SKM-1 (cell line): Measurements from ENCODE around the gene ASPSCR1.
"Not testable (repeated sequence)": the region's sequence is repeated elsewhere in the genome, so short reads cannot be mapped to it uniquely, and the experiment has no call there.

Source experiments
- DNase-seq: peaks from one replicate; lab custom pipeline; 2025; ENCODE audit not compliant: unreplicated experiment; lab: John Stamatoyannopoulos, UW

Gene ASPSCR1

DNA sequence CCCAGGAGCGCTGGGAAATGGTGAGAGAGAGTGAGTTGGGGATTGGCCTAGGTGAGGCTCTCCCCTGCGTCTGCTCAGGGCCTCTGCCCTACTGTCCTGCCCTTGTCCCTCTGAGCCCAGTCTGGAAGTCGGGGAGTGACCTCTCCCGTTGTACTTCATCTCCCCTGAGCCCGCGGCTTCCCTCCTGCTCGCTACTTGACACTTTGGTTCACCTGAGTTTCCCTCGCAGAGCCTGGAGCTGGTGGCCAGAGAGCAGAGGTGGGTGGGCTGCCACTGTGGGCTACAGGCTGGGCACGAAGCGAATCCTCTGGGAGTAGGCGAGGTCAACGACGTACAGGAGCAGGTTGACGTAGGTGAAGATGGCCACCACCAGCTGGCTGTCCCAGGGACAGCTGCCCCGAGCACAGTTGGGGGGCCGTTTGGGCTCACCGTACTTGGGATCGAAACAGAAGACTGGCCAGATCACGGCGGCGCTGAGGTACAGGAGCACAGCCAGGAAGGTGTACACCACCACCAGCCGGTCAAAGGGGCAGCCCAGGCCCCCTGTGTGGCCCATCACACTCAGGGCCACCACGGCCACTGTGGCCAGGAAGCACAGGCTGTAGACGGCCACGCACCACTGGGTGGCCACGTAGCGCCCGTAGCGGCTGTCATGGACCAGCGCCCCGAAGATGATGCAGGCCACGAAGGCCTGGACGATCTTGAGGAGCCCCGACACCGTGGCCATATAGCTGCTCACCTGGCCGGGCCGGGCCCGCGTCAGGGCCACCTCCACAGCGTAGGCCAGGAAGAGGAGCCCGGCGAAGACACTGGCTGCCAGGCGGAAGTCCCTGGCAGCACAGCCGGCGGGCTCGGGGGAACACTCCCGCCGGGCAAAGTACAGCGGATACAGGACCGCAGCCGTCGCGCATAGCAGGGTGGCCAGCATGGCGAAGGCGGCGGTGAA is 36.6 kb upstream of the ASPSCR1 start:
- no peak for DNase-seq

DNA sequence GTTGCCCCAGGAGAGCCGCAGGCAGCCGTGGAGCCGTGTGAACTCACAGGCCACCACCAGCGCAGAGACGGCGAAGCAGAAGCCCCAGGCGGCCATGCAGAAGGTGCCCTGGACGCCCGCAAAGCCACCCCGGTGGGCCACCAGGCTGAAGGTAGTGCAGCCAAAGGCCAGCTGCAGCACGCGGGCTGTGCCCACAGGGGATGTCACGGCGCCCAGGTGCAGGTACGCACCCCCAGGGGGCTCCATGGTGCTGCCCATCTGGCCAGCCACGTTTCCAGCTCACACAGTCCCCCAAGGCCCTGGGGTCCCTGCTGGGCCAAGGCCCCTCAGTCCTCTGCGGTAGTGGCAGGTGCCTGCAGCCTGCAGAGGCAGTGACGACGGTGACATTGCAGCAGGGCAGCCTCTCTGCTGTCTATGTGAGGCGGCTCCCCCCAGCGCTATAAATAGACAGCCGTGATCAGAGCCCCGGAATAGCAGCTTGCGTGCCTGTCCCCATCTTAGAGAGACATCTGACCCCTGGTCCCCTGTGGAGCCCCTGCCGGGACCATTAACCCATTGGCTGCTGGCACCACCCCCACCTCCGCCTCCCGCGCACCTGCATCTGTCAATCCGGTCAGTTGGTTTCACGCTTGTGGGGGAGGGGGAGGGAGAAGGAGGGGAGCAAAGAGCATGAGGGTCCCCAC is 35.8 kb upstream of the ASPSCR1 start:
- DNase-seq, result no peak

DNA sequence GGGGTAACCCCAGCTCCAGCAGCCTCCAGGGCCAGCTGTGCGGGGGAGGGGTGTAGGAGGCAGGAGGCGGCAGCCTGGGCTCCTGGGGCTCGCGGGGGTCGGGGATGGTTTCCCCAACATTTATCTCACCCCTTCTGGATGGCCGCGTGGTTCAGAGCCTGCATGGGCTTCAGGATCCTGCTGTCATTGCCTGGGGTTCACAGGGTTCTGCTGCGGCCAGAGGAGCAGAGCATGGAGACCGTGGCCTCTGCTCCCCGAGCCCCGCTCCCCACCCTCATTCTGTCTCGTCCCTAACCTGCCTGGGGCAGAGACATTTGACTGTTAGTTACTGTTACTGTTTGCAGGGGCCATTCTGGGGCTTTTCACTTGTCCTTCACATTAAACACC is 35.3 kb upstream of the ASPSCR1 start:
- DNase-seq, result no peak

DNA sequence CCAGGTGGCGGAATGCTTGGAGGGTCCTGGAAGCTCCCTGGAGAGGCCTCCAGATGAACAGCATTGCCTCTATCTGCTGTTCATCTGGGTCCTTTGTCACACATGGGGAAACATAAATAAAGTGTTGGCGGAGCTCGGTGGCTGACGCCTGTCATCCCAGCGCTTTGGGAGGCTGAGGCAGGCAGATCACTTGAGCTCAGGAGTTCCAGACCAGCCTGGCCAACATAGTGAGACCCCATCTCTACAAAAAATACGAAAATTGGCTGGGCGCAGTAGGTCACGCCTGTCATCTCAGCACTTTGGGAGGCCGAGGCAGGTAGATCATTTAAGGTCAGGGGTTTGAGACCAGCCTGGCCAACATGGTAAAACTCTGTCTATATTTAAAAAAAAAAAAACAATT is 32.6 kb upstream of the ASPSCR1 start:
- no peak for DNase-seq

DNA sequence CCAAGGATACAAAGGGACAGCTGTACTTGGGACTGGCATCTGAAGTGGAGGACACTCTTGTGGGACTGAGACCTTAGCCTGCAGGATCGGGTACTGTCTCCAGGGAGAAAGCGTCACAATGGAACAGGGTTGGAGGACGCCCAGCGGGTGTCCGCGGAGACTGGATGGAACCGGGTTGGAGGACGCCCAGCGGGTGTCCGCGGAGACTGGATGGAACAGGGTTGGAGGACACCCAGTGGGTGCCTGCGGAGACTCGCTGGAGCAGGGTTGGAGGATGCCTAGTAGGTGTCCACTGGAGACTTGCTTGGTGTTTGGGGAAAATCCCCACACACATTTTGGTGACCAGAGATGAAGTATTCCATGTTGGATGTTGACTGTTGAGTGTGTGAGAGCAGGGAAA is 30.2 kb upstream of the ASPSCR1 start, which contains the start of gene MYADML2:
Gene MYADML2 (minus strand): TSS at position 45 of the 400 bp plus-strand sequence. CDS start 5,492 bp downstream, outside the sequence.
- DNase-seq, result no peak

DNA sequence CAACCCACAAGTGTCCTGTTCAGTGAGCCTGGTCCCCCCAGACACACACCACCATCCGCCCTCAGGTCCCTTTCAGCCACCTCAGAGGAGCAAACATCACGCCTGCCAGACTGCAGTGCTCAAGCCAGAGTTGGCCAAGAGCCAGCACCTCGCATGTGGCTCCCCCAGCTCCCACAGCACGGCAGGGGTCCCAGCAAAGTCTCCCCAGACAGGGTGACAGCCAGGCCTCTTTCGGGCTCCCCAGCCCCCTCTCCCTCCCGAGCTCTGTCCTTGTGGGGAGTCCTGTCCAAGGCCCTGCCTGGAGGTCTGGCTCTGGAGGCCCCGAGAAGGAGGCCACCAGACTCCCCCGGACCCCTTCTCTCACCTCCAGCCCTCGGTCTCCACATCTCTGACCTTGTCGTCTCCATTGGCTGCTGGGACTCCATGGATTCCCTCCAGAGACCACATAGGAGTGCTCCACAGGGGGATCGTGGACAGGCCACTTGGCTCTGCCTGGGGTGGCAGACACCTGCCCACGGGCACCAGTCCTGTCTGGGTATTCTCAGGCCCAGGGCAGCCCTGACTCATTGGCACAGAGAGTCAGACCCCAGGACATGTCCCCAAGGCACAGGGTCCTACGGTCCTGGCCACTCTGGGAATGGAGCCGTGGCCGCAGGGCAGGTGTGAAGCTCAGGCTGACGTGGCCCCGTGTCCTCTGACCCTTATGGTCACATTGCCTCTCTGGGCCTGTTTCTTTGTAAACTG is 28.6 kb upstream of the ASPSCR1 start:
- DNase-seq, result no peak

DNA sequence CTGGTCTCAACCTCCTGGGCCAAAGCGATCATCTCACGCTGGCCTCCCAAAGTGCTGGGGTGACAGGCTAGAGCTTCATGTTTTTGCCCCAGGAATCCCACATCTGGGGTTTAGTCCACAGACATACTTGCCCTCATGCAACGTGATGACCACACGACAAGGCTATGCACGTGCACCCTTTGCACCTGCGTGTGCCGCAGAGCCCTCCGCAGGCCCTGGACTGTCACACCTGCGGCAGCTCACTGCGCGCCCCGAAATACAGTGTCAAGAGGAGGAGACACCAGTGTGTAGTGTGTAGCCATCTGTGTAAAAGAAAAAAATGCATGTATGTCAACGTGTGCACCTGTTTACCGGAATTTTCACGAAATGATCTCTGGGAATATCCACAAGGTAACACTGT is 26.9 kb upstream of the ASPSCR1 start:
- DNase-seq, result no peak

DNA sequence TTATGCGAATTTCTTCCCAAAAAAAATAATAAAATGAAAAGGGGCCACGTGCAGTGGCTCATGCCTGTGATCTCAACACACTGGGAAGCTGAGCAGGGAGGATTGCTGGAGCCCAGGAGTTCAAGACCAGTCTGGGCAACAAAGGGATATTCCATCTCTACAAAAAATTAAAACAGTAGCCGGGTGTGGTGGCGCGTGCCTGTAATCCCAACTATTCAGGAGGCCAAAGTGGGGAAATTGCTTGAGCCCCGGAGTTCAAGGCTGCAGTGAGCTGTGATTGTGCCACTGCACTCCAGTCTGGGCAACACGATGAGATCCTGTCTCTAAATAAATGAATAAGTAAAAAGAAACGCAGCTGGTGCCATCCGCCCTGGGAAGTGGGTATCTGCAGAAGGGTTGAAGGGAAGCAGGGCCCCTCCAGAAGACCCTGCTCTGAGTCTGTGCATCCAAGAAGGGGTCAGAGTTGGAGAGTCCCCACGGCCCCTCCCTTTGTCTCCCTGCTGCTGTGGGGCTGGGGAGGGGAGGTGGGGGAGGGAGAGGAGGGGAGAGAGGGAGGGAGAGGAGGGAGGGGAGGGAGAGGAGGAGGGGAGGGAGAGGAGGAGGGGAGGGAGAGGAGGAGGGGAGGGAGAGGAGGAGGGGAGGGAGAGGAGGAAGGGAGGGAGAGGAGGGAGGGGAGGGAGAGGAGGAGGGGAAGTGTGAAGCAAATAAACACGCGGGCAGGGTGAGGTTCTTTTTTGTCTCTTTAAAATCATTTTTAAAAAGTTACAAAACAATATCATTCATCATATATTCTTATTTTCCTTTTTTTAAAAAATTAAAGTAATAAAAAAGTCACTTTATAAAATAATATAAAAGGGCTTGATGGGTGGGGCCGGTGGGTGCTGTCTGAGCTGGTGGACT is 25.4 kb upstream of the ASPSCR1 start:
- DNase-seq, result no peak

DNA sequence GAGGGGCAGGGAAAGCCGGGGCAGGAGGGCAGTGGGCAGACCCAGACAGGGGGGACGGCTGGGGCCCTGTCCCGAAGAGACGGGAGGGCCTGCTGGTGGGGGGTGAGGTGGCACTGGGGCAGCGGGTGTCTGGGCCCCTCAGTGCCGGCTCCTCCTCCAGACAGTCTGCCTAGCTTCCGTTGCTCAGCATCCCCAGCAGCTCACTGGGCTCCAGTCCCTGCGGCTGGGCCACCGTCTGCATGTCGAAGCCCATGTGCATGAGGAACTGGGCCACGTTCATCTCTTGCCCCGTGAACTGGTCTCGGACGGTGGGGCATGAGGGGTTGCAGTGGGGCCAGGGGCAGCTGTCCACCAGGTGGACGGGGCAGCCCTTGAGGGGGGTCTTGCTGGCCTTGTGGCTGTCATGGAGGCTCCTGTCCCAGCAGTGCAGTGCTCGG is 24.6 kb upstream of the ASPSCR1 start:
- no peak for DNase-seq

DNA sequence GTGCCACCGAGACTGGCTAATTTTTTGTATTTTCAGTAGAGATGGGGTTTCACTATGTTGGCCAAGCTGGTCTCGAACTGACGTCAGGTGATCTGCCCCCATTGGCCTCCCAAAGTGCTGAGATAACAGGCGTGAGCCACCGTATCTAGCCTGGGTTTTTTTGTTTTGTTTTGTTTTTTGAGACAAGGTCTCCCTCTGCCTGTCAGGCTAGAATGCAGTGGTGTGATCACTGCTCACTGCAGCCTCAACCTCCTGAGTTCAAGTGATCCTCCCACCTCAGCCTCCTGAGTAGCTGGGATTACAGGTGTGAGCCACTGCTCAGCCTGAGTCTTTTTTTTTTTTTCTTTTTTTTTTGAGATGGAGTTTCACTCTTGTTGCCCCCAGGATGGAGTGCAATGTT is 24.0 kb upstream of the ASPSCR1 start:
- DNase-seq, result not testable (repeated sequence)

DNA sequence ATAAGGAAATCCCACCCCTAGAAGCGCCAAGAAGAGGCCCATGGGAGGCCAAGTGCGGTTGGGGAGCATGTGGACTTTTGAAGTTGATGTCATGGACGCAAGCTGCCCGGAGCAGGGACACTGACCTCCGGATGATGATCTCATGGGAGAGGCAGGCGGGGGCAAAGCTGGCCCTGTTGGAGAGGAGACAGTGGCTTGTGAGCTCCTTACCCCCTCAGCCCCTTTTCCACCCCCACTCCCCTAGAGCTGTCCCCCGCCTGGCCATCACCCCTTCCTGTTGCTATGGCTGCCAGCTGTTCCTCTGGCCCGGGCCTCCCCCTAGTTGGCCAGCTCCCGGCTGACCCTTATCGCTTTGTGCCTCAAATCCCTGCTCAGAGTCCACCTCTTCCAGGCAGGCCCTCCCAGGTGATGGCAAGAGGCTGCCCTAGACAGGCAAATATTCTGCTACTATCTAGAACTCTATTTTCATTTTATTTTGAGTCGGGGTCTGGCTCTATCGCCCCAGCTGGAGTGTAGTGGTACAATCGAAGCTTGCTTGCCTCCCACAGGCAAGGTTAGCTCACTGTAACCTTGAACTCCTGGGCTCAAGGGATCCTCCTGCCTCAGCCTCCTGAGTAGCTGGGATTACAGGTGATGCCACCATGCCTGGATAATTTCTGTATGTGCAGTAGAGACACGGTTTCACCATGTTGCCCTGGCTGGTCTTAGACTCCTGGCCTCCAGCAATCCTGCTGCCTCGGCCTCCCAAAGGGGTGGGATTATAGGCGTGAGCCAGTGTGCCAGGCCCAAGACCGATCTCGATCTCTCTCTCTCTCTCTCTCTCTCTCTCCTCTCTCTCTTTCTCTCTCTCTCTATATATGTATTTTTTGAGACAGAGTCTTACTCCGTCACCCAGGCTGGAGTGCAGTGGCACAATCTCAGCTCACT is 23.0 kb upstream of the ASPSCR1 start:
- DNase-seq, result no peak

DNA sequence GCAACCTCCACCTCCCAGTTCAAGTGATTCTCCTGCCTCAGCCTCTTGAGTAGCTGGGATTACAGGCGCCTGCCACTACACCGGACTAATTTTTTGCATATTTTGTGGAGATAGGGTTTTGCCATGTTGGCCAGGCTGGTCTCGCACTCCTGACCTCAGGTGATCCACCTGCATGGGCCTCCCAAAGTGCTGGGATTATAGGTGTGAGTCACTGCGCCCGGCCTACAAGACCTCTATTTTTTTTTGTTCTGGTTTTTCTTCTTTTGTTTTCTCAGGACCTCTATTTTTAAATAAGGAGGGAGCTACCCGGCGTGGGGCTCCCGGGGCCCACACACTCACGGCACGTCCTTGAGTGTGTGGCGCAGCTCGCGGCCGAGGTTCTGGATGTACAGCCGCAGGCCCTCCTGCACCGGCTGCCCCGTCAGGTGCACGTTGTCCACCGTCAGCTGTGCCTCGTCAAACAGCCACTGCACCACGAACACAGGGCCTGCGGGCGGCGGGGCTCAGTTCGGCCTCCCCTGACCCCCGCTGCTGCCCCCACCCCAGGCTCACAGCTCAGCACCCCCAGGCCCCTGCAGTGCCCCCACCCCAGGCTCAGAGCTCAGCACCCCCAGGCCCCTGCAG is 22.3 kb upstream of the ASPSCR1 start:
- no peak for DNase-seq

DNA sequence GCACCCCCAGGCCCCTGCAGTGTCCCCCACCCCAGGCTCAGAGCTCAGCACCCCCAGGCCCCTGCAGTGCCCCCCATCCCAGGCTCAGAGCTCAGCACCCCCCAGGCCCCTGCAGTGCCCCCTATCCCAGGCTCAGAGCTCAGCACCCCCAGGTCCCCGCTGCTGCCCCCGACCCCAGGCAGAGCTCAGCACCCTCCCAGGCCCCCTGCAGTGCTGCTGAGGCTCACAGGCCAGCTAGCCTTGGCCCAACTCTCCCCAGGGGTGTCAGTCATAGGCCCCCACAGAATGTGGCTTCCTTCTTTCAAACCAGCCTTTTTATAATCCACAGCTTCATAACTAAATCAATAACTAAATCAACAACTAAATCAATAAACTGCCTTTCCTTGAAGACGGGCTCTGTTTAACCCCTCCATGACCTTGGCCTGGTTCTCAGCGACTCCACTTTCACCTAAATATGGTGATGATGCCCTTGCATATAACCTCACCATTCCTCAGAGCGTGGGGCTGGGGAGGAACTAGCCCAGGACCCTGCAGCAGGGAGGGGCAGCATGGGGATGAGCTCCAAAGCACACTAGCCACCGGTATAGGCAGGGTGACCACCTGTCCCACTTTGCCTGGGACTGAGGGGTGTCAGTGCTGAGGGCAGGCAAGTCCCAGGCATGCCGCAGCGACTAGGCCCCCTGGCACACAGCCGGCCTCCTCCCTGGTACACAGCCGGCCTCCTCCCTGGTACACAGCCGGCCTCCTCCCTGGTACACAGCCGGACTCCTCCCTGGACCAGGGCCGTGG is 21.5 kb upstream of the ASPSCR1 start:
- no peak for DNase-seq

DNA sequence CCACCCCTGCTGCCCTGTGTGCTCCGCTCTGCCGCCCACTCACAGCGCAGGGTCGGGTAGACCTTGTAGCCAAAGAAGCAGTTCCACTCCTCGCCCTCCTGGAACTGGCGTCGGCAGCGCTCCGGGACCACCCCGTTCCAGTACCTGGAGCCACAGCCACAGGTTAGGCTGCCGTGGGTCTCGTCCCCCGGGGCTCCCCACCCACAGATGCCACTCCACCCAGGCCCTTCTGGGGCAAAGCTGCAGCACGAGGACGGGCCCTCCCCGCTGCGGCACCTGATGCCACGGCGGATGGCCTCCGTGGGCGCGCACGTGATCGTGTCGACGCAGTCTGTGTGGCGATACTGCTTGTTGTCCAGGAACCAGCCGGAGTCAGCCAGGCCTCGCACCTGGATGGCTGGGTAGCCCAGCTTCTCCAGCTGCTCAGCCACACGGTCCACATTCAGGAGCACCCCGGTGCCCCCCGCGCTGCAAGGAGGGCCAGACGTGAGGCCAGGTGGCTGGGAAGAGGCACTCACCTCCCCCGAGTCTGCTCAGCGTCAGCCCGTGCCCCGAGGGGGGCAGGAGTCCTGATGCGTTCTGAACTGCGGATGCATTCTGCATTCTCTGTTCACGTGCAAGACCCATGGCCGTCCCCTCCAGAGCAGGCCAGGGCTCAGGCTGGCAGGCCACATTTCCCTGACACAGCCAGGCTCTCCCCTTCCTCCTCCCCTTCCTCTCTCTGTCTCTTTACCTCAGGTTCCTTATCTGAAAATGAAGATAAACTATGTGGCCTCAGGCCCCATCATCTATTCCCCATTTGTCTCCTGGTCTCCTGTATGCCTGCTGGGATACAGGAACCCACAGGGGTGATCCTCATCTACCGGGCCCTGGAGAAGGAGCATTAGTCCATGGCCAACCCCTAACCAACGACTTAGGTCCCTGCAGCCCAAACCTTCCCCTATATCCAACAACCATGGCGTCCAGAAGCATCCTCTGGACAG is 20.5 kb upstream of the ASPSCR1 start:
- no peak for DNase-seq

DNA sequence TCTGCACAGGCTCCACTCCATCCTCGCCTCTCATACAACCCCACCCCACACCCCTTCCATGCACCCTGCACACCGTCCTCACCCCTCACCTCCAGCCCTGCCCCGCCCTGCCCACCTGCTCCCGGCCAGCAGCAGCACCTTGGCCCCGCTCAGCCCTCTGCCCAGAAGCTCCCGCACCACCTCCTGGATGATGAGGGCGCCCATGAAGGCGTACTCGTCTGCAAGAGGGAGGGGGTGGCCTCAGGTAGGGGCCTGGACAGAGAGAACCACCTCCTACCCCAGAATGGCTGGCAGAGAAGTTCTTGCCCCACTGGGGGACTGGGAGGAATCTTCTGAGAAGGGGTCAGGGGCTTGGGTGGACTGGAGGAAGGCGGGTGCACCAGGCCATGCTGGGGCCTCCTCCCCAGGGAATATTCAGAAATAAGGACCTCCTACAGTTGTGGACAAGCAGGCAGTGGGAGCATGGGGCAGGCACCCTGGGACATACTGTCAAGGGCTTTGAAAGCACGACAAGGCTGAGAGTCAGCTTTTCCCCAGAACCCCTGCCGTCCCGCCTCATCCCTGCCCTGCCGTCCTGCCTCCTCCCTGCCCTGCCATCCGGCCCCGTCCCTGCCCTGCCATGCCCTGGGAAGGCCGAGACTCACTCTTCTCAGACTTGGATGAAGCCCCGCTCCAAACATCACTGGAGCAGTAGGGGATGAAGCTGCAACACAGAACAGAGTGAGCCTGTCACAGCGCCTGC is 19.6 kb upstream of the ASPSCR1 start:
- DNase-seq, result no peak

DNA sequence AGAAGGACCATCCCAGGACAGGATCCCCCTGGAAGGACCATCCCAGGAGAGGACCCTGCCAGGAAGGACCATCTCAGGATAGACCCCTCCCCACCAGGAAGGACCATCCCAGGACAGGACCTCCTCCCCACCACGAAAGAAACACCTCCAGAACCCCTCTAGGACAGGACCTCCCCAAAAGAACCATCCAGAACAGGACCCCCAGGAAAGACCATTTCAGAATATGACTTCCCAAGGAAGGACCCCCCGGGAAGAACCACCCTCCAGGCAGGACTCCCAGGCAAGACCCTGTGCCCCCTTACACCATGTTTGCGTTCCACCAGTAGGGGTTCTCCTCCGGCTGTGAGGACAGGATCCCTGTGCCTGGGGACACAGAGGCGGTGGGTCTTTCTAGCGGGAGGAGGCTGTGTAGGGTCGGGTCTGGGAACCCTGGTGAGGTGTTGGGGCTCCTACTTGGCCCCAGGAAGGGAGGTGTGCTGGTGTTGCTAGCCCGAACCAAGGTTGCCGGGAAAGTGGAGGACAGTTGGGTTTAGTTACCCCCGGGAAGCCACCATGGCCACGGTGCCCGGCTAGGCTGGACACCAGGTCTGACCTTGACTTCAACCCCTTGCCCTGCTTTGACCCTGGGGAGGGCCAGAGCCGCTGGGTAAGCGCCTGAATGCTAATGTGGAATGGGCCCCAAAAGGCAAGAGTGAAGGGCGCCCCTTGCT is 18.6 kb upstream of the ASPSCR1 start:
- DNase-seq, result no peak
